ENCODE results near the gene CYTH4. TPM values are rescaled to one million over a fixed set of nuclear protein-coding genes. Genes with fewer than 3 reads are reported as not detected.

Gene CYTH4
- total RNA-seq, 4 donors from 2014 or later, result 3.8 to 12.2 (median 5.9) TPM

DNA sequence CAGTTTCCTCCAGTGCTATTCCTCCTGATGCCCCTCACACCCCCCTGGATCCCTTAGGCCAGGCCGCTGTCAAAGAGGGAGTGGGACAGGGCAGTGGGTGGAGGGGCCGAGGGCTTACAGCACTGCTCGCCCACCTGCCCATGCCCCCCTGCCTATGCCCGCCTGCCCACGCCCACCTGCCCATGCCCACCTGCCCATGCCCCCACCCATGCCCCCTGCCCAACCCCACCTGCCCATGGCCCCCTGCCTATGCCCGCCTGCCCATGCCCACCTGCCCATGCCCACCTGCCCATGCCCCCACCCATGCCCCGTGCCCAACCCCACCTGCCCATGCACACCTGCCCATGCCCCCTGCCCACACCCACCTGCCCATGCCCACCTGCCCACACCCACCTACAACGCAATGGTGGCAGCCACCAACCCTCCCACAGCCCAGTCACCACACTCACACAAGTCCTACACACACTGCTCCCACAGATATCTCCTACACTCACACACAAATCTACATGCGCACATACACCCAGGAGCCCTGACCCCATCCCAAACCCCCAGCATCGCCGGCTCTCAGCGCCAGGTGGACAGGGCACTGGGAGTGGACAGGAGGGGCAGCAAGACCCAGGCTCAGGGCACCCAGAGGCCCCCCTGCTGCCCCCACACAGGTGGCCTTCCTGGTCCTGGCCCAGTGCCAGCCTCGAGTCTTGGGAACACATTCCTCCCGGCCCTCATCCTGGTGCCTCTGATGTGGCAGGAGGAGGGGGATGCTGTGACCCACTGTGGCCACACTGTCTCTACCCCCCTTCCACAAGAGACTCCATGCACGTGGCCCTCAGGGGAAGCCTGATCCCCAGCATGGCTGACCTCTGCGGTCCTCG, 61.8 kb downstream of the CYTH4 start:
- no peaks in the 10 kb centered on the region for H3K36me3 ChIP-seq

DNA sequence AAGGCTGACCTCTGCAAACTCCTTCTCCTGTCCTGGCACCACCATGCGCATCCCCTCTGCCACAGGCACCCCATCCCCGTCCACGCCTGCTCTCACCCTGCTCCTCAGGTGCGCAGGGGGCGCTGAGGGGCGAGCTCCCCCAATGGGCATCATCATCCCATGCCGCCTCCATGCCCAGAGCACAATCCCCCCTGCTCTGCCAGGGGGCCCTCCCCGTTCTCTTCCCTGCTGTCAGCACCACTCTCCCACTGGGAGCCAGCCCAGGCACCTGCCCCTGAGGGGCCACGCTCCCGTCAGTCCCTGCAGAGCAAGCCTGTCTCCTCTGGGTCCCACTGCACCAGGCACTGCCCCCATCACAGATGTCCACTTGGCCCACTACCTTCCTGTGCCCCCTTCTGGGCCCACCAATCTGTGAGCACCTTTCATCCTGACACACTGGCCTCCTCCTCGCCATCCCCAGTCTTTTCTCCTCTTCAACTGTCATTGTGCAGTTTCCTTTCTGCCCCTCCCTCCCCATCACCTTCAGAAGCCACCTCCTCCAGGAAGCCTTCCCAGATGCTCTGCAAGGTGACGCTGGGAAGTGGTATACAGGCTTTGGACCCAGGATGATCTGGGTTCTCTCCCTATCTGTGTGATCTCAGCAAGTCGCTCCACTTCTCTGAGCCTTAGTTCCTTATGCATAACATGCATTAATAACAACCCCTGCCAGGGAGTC, 62.6 kb downstream of the CYTH4 start:
- intact Hi-C loops (cut with DNase I; ENCODE audit: low total_unique reads), result no loop called here
- DNase-seq, result no peak
- Histone ChIP-seq H3K36me3 (no peaks in the 10 kb centered on the region), H3K27me3 (no peaks in the 10 kb centered on the region), H3K27ac (no peak overlapping the region), H3K9me3 (no peaks in the 10 kb centered on the region), H3K4me3 (no peak overlapping the region), H3K4me1 (peaks cover 0 to 10% of the 10 kb centered on the region in 2 donors)
- TF ChIP-seq, protein P1, sequence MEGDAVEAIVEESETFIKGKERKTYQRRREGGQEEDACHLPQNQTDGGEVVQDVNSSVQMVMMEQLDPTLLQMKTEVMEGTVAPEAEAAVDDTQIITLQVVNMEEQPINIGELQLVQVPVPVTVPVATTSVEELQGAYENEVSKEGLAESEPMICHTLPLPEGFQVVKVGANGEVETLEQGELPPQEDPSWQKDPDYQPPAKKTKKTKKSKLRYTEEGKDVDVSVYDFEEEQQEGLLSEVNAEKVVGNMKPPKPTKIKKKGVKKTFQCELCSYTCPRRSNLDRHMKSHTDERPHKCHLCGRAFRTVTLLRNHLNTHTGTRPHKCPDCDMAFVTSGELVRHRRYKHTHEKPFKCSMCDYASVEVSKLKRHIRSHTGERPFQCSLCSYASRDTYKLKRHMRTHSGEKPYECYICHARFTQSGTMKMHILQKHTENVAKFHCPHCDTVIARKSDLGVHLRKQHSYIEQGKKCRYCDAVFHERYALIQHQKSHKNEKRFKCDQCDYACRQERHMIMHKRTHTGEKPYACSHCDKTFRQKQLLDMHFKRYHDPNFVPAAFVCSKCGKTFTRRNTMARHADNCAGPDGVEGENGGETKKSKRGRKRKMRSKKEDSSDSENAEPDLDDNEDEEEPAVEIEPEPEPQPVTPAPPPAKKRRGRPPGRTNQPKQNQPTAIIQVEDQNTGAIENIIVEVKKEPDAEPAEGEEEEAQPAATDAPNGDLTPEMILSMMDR (IDR thresholded peaks at IDR 0.05), result no peak
- no peak for TF ChIP-seq POLR2A (IDR thresholded peaks at IDR 0.05)

More for the DNA sequence above, 61.8 kb downstream of the CYTH4 start:
- Histone ChIP-seq H3K4me3 (no peak overlapping the region), H3K27ac (no peak overlapping the region), H3K9me3 (no peaks in the 10 kb centered on the region), H3K27me3 (no peaks in the 10 kb centered on the region), H3K4me1 (peaks cover 0 to 10% of the 10 kb centered on the region in 2 donors)
- no peak for TF ChIP-seq POLR2A (IDR thresholded peaks at IDR 0.05)
- TF ChIP-seq, protein P1 (IDR thresholded peaks at IDR 0.05), result no peak
- DNase-seq, result no peak
- intact Hi-C loops (cut with DNase I; ENCODE audit: low total_unique reads), result no loop called here

DNA sequence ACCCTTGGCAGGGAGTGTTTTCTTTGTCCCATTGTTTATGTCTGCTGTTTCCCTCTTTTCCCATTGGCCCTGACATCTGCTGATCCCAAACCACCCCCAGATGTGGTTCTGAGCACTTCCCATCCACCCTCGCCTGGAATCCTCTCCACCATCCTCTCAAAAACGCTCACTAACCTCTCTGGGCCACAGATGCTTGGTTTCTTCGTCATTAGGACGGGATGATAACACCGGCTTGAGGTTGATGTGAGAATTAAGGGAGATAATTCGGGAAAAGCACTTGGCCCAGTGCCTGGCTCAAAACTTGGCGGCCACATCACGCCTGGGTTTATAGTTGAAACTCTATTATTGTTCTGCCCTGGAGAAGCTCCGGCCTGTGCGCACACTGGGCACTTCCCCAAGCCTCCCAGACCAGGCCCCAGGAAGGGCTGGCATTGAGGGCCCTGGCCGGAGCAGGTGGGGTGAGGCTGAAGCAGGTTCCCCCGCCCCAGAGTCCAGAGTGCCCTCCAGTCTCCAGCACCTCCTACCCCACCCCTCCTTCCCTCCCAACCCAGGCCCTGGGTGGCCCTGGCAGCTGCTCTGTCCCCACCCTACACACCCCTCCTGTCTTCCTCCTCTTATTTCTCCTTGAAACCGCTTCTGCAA, 63.7 kb downstream of the CYTH4 start:
- TF ChIP-seq, protein P1 (IDR thresholded peaks at IDR 0.05), result no peak
- no peak for TF ChIP-seq POLR2A (IDR thresholded peaks at IDR 0.05)
- Histone ChIP-seq H3K9me3 (no peaks in the 10 kb centered on the region), H3K4me1 (peaks cover 0 to 10% of the 10 kb centered on the region in 2 donors), H3K27ac (no peak overlapping the region), H3K27me3 (no peaks in the 10 kb centered on the region), H3K4me3 (no peak overlapping the region), H3K36me3 (no peaks in the 10 kb centered on the region)
- DNase-seq, result peak in 1 of 2 donors; percentile 28
- intact Hi-C loops (cut with DNase I; ENCODE audit: low total_unique reads), result no loop called here

DNA sequence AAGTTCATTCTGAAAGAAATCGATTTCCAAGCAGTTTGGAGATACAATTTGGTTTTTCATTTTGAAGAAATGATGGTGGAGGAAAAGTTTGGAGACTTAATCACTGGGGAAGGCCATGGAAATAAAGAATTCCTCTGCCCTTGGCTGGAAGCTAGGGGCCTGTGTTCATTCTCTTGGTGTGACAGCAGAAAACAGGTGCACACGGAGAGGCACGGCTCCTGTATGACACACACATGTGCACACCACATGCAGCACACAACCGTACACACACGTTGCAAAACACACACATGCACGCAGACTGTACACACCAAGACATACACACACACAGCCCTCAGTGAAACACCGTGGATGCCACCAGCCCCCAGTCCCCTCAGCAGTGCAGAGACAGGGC, 64.2 kb downstream of the CYTH4 start:
- Histone ChIP-seq H3K27ac (no peak overlapping the region), H3K4me3 (no peak overlapping the region)

More for the DNA sequence above, 64.2 kb downstream of the CYTH4 start:
- Histone ChIP-seq H3K36me3 (no peaks in the 10 kb centered on the region), H3K4me1 (peaks cover 0 to 10% of the 10 kb centered on the region in 2 donors), H3K9me3 (no peaks in the 10 kb centered on the region), H3K27me3 (no peaks in the 10 kb centered on the region)
- intact Hi-C loops (cut with DNase I; ENCODE audit: low total_unique reads), result no loop called here
- TF ChIP-seq POLR2A (IDR thresholded peaks at IDR 0.05), result no peak
- TF ChIP-seq, protein P1 (IDR thresholded peaks at IDR 0.05), result no peak
- DNase-seq, result no peak

Data from uterus (tissue), 4 donors.